KG1 (cell line): ENCODE measurements around the gene THOC5.
"Not testable (repeated sequence)": the region's sequence is repeated elsewhere in the genome, so short reads cannot be mapped to it uniquely, and the experiment has no call there.

Source experiments
- DNase-seq: peaks from one replicate; lab custom pipeline; 2025; lab: John Stamatoyannopoulos, UW

The THOC5 gene

DNA sequence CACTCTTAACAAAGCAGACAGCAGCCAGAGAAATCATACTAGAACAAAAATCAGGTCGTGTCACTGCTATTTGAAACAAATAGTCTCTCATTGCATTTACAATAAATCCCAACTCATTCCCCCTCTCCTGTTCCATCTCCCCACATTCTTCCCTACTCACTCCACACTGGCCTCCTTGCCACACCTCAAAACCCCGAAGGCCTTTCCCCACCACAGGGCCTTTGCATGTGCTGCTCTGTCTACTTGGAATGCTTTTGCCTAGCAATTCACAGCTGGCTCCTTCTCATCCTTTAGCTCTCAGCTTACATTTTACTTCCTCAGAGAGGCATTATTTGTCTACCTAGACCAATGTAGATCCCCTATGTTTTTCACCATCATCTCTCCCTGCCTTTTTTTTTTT is 6.3 kb upstream of the THOC5 start:
- no peak for DNase-seq

- DNase-seq: no peak
These were observed 5.5 kb upstream of the THOC5 start for GRCh38 chr22:29559030-29559429.

GRCh38 chr22:29555065-29555644 is 1.6 kb upstream of the THOC5 start:
- DNase-seq: no peak

DNA sequence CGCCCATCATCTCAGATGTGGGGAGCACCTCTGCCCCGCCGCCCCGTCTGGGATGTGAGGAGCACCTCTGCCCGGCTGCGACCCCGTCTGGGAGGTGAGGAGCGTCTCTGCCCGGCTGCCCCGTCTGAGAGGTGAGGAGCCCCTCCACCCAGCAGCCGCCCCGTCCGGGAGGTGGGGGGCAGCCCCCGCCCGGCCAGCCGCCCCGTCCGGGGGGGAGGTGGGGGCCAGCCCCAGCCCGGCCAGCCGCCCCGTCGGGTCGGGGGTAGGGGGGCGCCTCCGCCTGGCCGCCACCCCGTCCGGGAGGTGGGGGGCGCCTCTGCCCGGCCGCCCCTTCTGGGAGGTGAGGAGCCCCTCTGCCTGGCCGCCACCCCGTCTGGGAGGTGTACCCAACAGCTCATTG is 1.2 kb downstream of the THOC5 start:
- DNase-seq: not testable (repeated sequence)

GRCh38 chr22:29550005-29550404 is 3.6 kb downstream of the THOC5 start:
- no peak for DNase-seq

GRCh38 chr22:29545045-29545444 is 8.5 kb downstream of the THOC5 start:
- not testable (repeated sequence) for DNase-seq

- no peak for DNase-seq
These were observed 11.7 kb downstream of the THOC5 start for GRCh38 chr22:29541845-29542244.

DNA sequence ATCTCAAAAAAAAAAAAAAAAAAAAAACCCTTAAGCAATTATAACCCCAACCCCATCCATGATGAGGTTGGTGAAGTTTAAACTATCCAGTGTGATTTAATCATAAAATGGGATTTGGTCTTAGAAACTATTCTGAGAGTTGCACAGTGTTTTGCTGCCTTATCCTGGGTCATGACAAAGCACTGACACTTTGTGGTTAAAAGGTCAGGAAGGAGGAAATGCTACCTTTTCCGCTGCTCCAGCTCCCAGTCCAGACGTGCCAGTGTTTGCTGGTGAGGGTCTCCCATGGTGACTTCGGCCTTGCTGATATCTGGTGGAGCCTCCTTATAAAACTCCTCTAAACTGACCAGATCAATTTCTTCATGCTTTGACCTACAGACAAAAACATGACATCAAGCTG is 14.5 kb downstream of the THOC5 start:
- DNase-seq: no peak

GRCh38 chr22:29536411-29536810 is 17.1 kb downstream of the THOC5 start:
- no peak for DNase-seq

DNA sequence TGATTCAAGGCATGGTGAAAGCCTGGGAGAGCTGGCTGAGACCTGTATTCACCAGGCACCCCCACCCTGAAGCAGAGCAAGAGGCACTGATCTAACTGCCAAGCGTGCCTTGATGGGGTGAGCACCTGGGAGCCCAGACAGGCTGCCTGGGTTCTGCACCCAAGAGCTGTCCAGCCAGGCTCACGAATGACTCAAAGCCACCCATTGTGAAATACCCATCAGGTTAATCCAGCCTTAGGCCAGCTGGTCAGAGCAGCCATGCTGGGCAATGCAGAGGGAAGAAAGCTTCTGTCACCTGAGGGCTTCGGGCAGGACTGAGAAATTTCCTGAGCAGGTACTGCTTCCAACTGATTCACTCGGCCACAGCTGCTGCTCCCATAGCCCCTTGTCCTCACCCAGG is 22.1 kb downstream of the THOC5 start:
- no peak for DNase-seq

DNA sequence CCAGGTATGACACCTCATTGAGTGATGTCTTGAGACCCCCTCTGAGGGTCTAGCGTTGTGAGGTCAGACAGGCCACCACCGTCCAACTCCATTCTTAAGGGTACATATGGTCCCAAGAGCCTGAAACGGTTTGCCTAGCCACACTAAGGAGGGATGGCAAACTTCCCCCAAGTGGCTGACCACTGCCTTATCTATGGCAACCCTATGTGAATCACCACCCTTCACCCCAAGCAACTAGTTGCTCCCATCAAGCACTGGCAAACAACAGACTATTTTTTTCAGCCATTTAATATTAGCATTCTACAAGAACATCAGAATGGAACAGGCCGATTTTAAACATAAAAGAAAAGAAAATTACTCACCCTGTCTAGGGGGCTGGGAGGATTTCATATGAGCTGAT is 22.8 kb downstream of the THOC5 start:
- no peak for DNase-seq

- DNase-seq: no peak
These were observed 25.4 kb downstream of the THOC5 start for GRCh38 chr22:29528144-29528543.

GRCh38 chr22:29524442-29525191 is 28.9 kb downstream of the THOC5 start:
- no peak for DNase-seq

- no peak for DNase-seq
These were observed 29.8 kb downstream of the THOC5 start for GRCh38 chr22:29523761-29524160.

GRCh38 chr22:29521526-29521925 is 32.0 kb downstream of the THOC5 start:
- DNase-seq: no peak

DNA sequence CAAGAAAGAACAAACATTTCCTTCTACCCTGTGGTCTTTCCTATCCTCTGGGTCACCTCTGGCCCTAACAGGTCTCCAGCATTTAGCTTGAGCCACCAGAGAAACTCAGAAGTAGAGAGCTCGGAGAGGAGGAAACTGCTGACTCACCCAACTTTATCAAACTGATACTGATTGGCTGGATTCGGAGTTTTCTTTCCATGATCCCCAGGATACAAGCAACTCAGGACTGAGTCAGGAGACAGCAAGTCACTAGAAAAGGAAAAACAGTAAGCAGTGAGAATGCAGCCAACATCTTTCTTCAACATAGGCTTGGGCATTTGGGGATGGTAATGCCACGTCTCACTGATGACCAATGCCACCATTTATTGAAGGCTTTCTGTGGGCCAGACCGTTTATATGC is 32.7 kb downstream of the THOC5 start:
- DNase-seq: no peak

- no peak for DNase-seq
These were observed 33.6 kb downstream of the THOC5 start for GRCh38 chr22:29519996-29520395.

DNA sequence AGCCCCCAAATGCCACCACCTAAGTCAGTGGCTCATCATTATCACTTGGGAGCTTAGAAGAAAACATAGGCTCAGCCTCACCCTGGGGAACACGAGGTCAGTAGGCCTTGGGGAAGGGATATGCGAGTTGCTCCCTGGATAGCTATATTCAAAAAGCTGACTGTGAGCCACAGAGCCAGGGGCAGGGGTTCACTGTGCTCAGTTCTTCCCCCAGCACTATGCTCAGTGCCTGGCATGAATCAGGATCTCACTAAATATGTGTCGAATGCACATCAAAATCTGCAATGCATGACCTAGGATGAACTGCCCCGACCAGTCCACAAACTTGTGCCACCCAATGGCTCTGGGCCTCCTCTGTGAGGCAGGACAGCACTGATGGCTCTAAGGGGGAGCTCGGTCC is 35.1 kb downstream of the THOC5 start:
- no peak for DNase-seq

DNA sequence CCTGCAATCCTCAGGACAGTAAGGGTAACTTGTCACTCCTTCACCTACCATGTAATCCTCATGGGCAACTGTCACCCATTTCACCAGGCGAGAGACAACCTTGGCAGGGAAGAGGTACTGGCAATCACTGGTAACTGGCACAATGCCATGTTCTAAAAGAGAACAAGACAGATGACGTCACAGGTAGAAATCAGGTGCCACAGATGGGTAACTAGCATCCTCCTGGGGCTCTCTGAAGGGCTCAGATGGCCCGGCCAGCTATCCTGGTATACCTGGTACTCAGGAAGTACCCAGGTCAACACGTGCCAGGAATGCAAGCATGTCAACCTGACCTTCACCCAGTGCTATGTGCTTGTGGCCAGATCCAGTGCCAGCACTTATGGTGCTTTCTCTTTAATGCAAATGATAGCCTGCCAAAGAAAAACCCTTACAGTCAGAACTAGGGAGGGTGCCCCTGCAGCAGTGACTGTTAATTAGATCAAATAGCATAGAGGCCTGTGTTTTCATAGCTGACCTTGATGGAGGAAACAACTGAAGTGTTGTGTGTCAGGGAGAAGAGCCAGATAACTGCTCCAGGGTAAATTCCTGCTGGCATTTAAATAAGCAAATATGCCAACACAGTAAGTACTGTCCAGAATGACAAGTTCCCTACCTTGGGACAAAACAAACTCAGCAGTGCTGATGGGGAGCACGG is 36.2 kb downstream of the THOC5 start:
- DNase-seq: no peak

GRCh38 chr22:29512031-29512430 is 41.5 kb downstream of the THOC5 start:
- no peak for DNase-seq

- no peak for DNase-seq
These were observed 42.3 kb downstream of the THOC5 start for GRCh38 chr22:29511126-29511862.

- DNase-seq: no peak
These were observed 43.0 kb downstream of the THOC5 start for GRCh38 chr22:29510542-29510941.

GRCh38 chr22:29509815-29510214 is 43.7 kb downstream of the THOC5 start:
- no peak for DNase-seq
